Esophagus squamous epithelium (tissue), 5 donors: Measurements from ENCODE around the gene HHIP. TPM values are rescaled to one million over a fixed set of nuclear protein-coding genes. Genes with fewer than 3 reads are reported as not detected.

Experiments
- DNase-seq: peaks from one replicate; lab custom pipeline; 2025; lab: John Stamatoyannopoulos, UW
- H3K27ac ChIP-seq, 4 donors: fragments of 200-600 bp; sonication (generic); one replicate each; pipeline ENCODE4 v1.5.1; 2016 to 2019; ENCODE audit warnings: mild to moderate bottlenecking in 1 of 4
- H3K27me3 ChIP-seq, 4 donors: fragments of 200-600 bp; sonication (generic); 1 replicate in 3 of 4; 2 replicates in 1 of 4; pipeline versions ENCODE4 v1.5.1 to v1.6.0; 2017 to 2021; ENCODE audit warnings: antibody characterized with exemption in 1 of 4
- H3K36me3 ChIP-seq, 3 donors: fragments of 200-600 bp; sonication (generic); one replicate each; pipeline ENCODE4 v1.5.1; 2016 to 2019
- H3K4me1 ChIP-seq, 3 donors: fragments of 200-600 bp; sonication (generic); one replicate each; pipeline ENCODE4 v1.5.1; 2017 to 2019
- H3K4me3 ChIP-seq, 4 donors: fragments of 200-600 bp; sonication (generic); 1 replicate in 3 of 4; 2 replicates in 1 of 4; pipeline ENCODE4 v1.5.1; 2016 to 2019; ENCODE audit warnings: mild to moderate bottlenecking in 2 of 4, moderate library complexity in 1 of 4
- H3K9me3 ChIP-seq, 3 donors: fragments of 200-600 bp; sonication (generic); one replicate each; pipeline ENCODE4 v1.5.1; 2016 to 2019
- POLR2A ChIP-seq, 4 donors: fragments of 450-650 bp; IDR thresholded peaks; one replicate each; pipeline ENCODE4 v1.6.1; 2017; ENCODE audit warnings: antibody characterized with exemption in 4 of 4, mild to moderate bottlenecking in 4 of 4, moderate library complexity in 3 of 4
- WGBS, 2 donors: methylation state at CpG; one replicate each; pipeline ENCODE4 v1.1.5; 2018; 5-methylcytosine and 5-hydroxymethylcytosine counted together
- intact Hi-C: fragments of 100-400 bp; cut with DNase I; formaldehyde crosslinking; loops from one replicate; pipeline ENCODE4 v1.15.0; 2022
- total RNA-seq, 4 donors: library from RNA; depleted of rRNA; stranded (reverse); fragments of >200 nt; gene quantifications; one replicate each; pipeline ENCODE4 v1.1.0, GENCODE V29; 2016
- TF ChIP-seq, protein P1 (sequence below), 6 experiments: fragments of 450-650 bp in 4 of 6; fragments of 200-600 bp in 2 of 6; sonication (generic) in 2 of 6; IDR thresholded peaks; one replicate each; pipeline ENCODE4 v1.5.1; 2016 to 2019; ENCODE audit warnings: antibody characterized with exemption in 6 of 6, mild to moderate bottlenecking in 4 of 6, moderate library complexity in 4 of 6
- donor health status: DM: yes; HTN: yes; CAD: no.

Gene HHIP
- total RNA-seq, 4 donors from 2014 or later, result not detected

- 35 to 60% methylated on average over 2 of the region's 2 CpGs for WGBS, 2 donors
- H3K27me3 ChIP-seq, result no peaks in the 10 kb centered on the region
These were observed 21.5 kb downstream of the HHIP start for GRCh38 chr4:144667500-144667899.

DNA sequence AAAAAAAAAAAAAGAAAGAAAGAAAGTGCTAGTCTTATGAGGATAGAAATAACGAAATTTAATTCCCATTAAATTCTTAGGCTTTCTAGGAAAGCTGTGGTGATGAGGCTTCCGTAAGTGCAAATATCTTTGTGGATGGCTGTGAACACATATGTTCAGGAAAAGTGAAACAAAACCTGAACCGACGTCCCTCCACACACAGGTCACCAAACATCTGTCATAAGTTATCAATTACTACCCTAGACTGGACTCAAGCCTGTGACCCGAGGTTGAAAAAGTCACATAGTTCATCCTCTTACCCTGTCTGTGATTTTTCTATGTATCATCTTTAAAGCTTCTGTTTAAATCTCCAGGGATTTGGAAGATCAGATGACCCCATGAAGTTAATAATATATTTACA is 24.8 kb downstream of the HHIP start:
- Histone ChIP-seq H3K27me3 (no peaks in the 10 kb centered on the region), H3K4me3 (no peak overlapping the region), H3K9me3 (no peaks in the 10 kb centered on the region), H3K36me3 (no peaks in the 10 kb centered on the region), H3K4me1 (no peaks in the 10 kb centered on the region), H3K27ac (no peak overlapping the region)
- TF ChIP-seq, protein P1, sequence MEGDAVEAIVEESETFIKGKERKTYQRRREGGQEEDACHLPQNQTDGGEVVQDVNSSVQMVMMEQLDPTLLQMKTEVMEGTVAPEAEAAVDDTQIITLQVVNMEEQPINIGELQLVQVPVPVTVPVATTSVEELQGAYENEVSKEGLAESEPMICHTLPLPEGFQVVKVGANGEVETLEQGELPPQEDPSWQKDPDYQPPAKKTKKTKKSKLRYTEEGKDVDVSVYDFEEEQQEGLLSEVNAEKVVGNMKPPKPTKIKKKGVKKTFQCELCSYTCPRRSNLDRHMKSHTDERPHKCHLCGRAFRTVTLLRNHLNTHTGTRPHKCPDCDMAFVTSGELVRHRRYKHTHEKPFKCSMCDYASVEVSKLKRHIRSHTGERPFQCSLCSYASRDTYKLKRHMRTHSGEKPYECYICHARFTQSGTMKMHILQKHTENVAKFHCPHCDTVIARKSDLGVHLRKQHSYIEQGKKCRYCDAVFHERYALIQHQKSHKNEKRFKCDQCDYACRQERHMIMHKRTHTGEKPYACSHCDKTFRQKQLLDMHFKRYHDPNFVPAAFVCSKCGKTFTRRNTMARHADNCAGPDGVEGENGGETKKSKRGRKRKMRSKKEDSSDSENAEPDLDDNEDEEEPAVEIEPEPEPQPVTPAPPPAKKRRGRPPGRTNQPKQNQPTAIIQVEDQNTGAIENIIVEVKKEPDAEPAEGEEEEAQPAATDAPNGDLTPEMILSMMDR (IDR thresholded peaks at IDR 0.05), result no peak
- no peak for TF ChIP-seq POLR2A (IDR thresholded peaks at IDR 0.05)
- whole genome bisulfite sequencing, 2 donors, result 65 to 67% methylated on average over 5 of the region's 5 CpGs
- intact Hi-C loops, result no loop called here
- DNase-seq, result no peak

More at GRCh38 chr4:144667500-144667899, 21.5 kb downstream of the HHIP start:
- Histone ChIP-seq H3K27ac (no peak overlapping the region), H3K36me3 (no peaks in the 10 kb centered on the region), H3K4me1 (no peaks in the 10 kb centered on the region), H3K9me3 (no peaks in the 10 kb centered on the region), H3K4me3 (no peak overlapping the region)
- no peak for DNase-seq
- intact Hi-C loops, result no loop called here
- TF ChIP-seq, protein P1 (IDR thresholded peaks at IDR 0.05), result no peak
- no peak for TF ChIP-seq POLR2A (IDR thresholded peaks at IDR 0.05)

- no peak for TF ChIP-seq POLR2A (IDR thresholded peaks at IDR 0.05)
- TF ChIP-seq, protein P1 (IDR thresholded peaks at IDR 0.05), result no peak
- no peak for DNase-seq
- 27 to 33% methylated on average over 1 of the region's 1 CpG for WGBS, 2 donors
- Histone ChIP-seq H3K36me3 (no peaks in the 10 kb centered on the region), H3K27ac (no peak overlapping the region), H3K9me3 (no peaks in the 10 kb centered on the region), H3K27me3 (no peaks in the 10 kb centered on the region), H3K4me1 (no peaks in the 10 kb centered on the region), H3K4me3 (no peak overlapping the region)
- intact Hi-C loops, result no loop called here
These were observed 28.8 kb downstream of the HHIP start for GRCh38 chr4:144674711-144675110.

GRCh38 chr4:144681806-144682205 is 35.9 kb downstream of the HHIP start:
- DNase-seq, result no peak
- WGBS, 2 donors, result 24 to 48% methylated on average over 3 of the region's 3 CpGs
- H3K36me3 ChIP-seq, result no peaks in the 10 kb centered on the region
- no peak overlapping the region for H3K27ac ChIP-seq
- H3K4me3 ChIP-seq, result no peak overlapping the region
- no peaks in the 10 kb centered on the region for H3K9me3 ChIP-seq
- TF ChIP-seq POLR2A (IDR thresholded peaks at IDR 0.05), result no peak
- TF ChIP-seq, protein P1 (IDR thresholded peaks at IDR 0.05), result no peak
- no peaks in the 10 kb centered on the region for H3K27me3 ChIP-seq
- H3K4me1 ChIP-seq, result no peaks in the 10 kb centered on the region
- intact Hi-C loops, result no loop called here

DNA sequence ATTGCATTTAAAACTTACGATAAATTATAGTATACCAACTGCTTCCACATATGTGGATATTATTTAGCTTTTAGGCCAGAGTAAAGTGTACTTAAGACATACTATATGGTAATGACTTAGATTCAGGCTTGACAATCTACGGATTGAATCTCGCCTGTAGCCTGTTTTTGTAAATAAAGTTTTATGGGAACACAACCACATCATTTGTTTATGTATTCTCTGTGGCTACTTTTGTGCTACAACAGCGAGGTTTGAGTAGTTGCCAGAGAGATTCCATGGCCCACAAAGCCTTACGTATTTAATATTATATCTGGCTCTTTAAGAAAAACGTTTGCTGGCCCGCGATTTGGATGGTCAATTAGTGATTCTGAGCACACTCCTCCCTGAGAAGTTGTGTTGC is 37.6 kb downstream of the HHIP start:
- H3K9me3 ChIP-seq, result no peaks in the 10 kb centered on the region
- H3K27ac ChIP-seq, result no peak overlapping the region
- DNase-seq, result no peak
- WGBS, 2 donors, result 84 to 85% methylated on average over 8 of the region's 8 CpGs
- H3K27me3 ChIP-seq, result no peaks in the 10 kb centered on the region
- TF ChIP-seq POLR2A (IDR thresholded peaks at IDR 0.05), result no peak
- TF ChIP-seq, protein P1 (IDR thresholded peaks at IDR 0.05), result no peak
- H3K4me3 ChIP-seq, result no peak overlapping the region
- intact Hi-C loops, result no loop called here
- no peaks in the 10 kb centered on the region for H3K36me3 ChIP-seq
- no peaks in the 10 kb centered on the region for H3K4me1 ChIP-seq
